GM12878 (cell line): ENCODE measurements around the gene HCFC1R1. TPM values are rescaled to one million over a fixed set of nuclear protein-coding genes. Genes with fewer than 3 reads are reported as not detected.

Source experiments
- ATAC-seq: fragments of 200-7000 bp; cut with Tn5 transposase; 3 replicates; pipeline ENCODE4 v1.9.1; 2020; ENCODE audit warnings: mild to moderate bottlenecking, moderate library complexity
- BruUV-seq: library from RNA; stranded (reverse); fragments of 400-500 nt; replicated peaks from 2 replicates; lab custom pipeline; 2021; lab: Mats Ljungman, UMichigan
- CTCF ChIA-PET: fragments of 300-600 bp; sonication (Branson Sonifier 250); formaldehyde crosslinking; extraction: SDS; loops from one replicate; lab custom pipeline; 2021; ENCODE audit warnings: inconsistent platforms; lab: Yijun Ruan, JAX
- POLR2A ChIA-PET: fragments of 350-600 bp; formaldehyde crosslinking; extraction: SDS; loops from one replicate; lab custom pipeline; 2021; ENCODE audit warnings: inconsistent platforms; lab: Charles Lee
- RAD21 ChIA-PET: fragments of 300-600 bp; sonication (Branson Sonifier 250); formaldehyde crosslinking; loops from one replicate; lab custom pipeline; 2023; ENCODE audit warnings: antibody characterized with exemption; ENCODE audit not compliant: unreplicated experiment; lab: Charles Lee
- SMC1A ChIA-PET: fragments of 300-600 bp; sonication (Branson Sonifier 250); formaldehyde crosslinking; loops from one replicate; lab custom pipeline; 2023; ENCODE audit not compliant: unreplicated experiment, uncharacterized antibody; lab: Charles Lee
- DNase-seq: peaks from one replicate; pipeline ENCODE4 v3.0.0-alpha.2; 2011; ENCODE audit warnings: low read depth, low spot score
- FAIRE-seq: peaks from 3 replicates; lab custom pipeline; 2011; peaks lifted over from hg19 to GRCh38; lab: Jason Lieb, UNC
- H2AFZ ChIP-seq: 2 replicates; pipeline ENCODE4 v1.6.0; 2011; ENCODE audit warnings: low read depth, low read length, control low read depth; ENCODE audit not compliant: control insufficient read depth
- H3K27ac ChIP-seq: 2 replicates; pipeline ENCODE4 v1.5.1; 2011; ENCODE audit warnings: control low read depth; ENCODE audit not compliant: control insufficient read depth, insufficient read depth
- H3K27me3 ChIP-seq, 2 experiments: replicated peaks in 1 of 2; 2 replicates each; pipeline versions ENCODE4 v1.6.0 to v1.6.1; 2011; ENCODE audit warnings: low read length in 1 of 2; ENCODE audit not compliant: control insufficient read depth in 2 of 2, insufficient read depth in 2 of 2
- H3K36me3 ChIP-seq, 2 experiments: 2 replicates each; pipeline ENCODE4 v1.5.1; 2011; ENCODE audit warnings: low read length in 1 of 2; ENCODE audit not compliant: control insufficient read depth in 2 of 2, insufficient read depth in 2 of 2
- H3K4me1 ChIP-seq: 2 replicates; pipeline ENCODE4 v1.6.1; 2011; ENCODE audit warnings: mild to moderate bottlenecking, low read length, moderate library complexity, mixed read lengths; ENCODE audit not compliant: control insufficient read depth, insufficient read depth
- H3K4me2 ChIP-seq: 2 replicates; pipeline ENCODE4 v1.6.0; 2011; ENCODE audit warnings: control low read depth; ENCODE audit not compliant: control insufficient read depth, insufficient read depth
- H3K4me3 ChIP-seq: fragments of 200-600 bp; sonication (generic); 2 replicates; pipeline ENCODE4 v1.5.1; 2016
- H3K79me2 ChIP-seq: 2 replicates; pipeline ENCODE4 v1.6.0; 2011; ENCODE audit warnings: low read length; ENCODE audit not compliant: control insufficient read depth, insufficient read depth
- H3K9ac ChIP-seq: 2 replicates; pipeline ENCODE4 v1.8.0; 2011; ENCODE audit warnings: low read length, control low read depth, mixed read lengths; ENCODE audit not compliant: control insufficient read depth, insufficient read depth
- H3K9me3 ChIP-seq: replicated peaks from 3 replicates; pipeline ENCODE4 v1.5.1; 2011; ENCODE audit warnings: mild to moderate bottlenecking, low read length; ENCODE audit not compliant: control insufficient read depth, insufficient read depth
- H4K20me1 ChIP-seq: 2 replicates; pipeline ENCODE4 v1.6.0; 2011; ENCODE audit not compliant: control insufficient read depth, insufficient read depth
- BRCA1 ChIP-seq: IDR thresholded peaks from 2 replicates; pipeline ENCODE4 v1.6.1; 2011; ENCODE audit warnings: low read depth, low read length, improper control_type of control experiment
- CHD2 ChIP-seq: IDR thresholded peaks from 2 replicates; pipeline ENCODE4 v1.6.1; 2011; ENCODE audit warnings: low read depth, low read length, improper control_type of control experiment, borderline replicate concordance
- GABPA ChIP-seq: IDR thresholded peaks from 2 replicates; pipeline ENCODE4 v1.6.1; 2014; ENCODE audit warnings: antibody characterized with exemption, low read depth, mild to moderate bottlenecking, inconsistent platforms
- HDAC2 ChIP-seq: fragments of 200-600 bp; sonication (generic); IDR thresholded peaks from 2 replicates; pipeline ENCODE4 v1.6.1; 2017
- JUNB ChIP-seq: IDR thresholded peaks from 2 replicates; pipeline ENCODE4 v1.6.1; 2016; ENCODE audit warnings: antibody characterized with exemption, mild to moderate bottlenecking
- NFYB ChIP-seq: IDR thresholded peaks from 2 replicates; pipeline ENCODE4 v1.6.1; 2011; ENCODE audit warnings: low read depth, mild to moderate bottlenecking, low read length, improper control_type of control experiment, moderate library complexity; ENCODE audit not compliant: insufficient read depth
- NR2C2 ChIP-seq: IDR thresholded peaks from 2 replicates; pipeline ENCODE4 v1.6.1; 2011; ENCODE audit warnings: borderline replicate concordance, low read depth; ENCODE audit not compliant: control insufficient read depth, insufficient read length
- RELB ChIP-seq: fragments of 450-650 bp; IDR thresholded peaks from 2 replicates; pipeline ENCODE4 v1.6.1; 2017; ENCODE audit warnings: low read depth, mild to moderate bottlenecking, moderate library complexity
- STAT1 ChIP-seq: fragments of 450-650 bp; conservative IDR thresholded peaks from 2 replicates; pipeline ENCODE4 v1.6.1; 2014; ENCODE audit warnings: antibody characterized with exemption, mild to moderate bottlenecking
- TCF3 ChIP-seq: IDR thresholded peaks from 2 replicates; pipeline ENCODE4 v1.6.1; 2012; ENCODE audit warnings: low read depth, mild to moderate bottlenecking, low read length, borderline replicate concordance; ENCODE audit not compliant: insufficient read depth
- YBX1 ChIP-seq: fragments of 450-650 bp; IDR thresholded peaks from 2 replicates; pipeline ENCODE4 v1.6.1; 2016; ENCODE audit warnings: antibody characterized with exemption
- YY1 ChIP-seq: IDR thresholded peaks from 2 replicates; pipeline ENCODE4 v1.6.1; 2011; ENCODE audit warnings: low read depth, mild to moderate bottlenecking, low read length
- WGBS: methylation state at CpG from one replicate; pipeline ENCODE4 v1.1.6; 2016; ENCODE audit warnings: low lambda C conversion rate; ENCODE audit not compliant: insufficient replicate concordance, insufficient coverage; ENCODE audit errors: missing lambda C conversion rate; 5-methylcytosine and 5-hydroxymethylcytosine counted together
- in situ Hi-C: fragments of 300-500 bp; cut with MboI; formaldehyde crosslinking; loops from 9 replicates; pipeline ENCODE4 v1.14.3; 2018; ENCODE audit warnings: mixed read lengths
- intact Hi-C: fragments of 100-400 bp; cut with micrococcal nuclease; formaldehyde crosslinking; loops from one replicate; pipeline ENCODE4 v1.14.2; 2022; ENCODE audit not compliant: unreplicated experiment
- polyA plus RNA-seq, 11 experiments: library from polyadenylated mRNA; depleted of rRNA in 4 of 11; unstranded in 6 of 11; stranded (reverse) in 5 of 11; fragments of >200 nt; fragmentation: Nextera tagmentation in 4 of 11; fragmentation: Illumina TruSeq in 1 of 11; extraction: Ambion mirVana in 4 of 11; extraction: Trizol in 1 of 11; gene quantifications; 1 replicate in 1 of 11; 2 replicates in 10 of 11; pipeline versions ENCODE4 v1.2.1 to v1.2.3, GENCODE V29; 2011 to 2016; ENCODE audit warnings: inconsistent platforms in 2 of 11, missing spikeins in 2 of 11, low read depth in 1 of 11
- total RNA-seq, 4 experiments: library from RNA; depleted of rRNA in 3 of 4; stranded (reverse); fragments of >200 nt in 3 of 4; fragmentation: Illumina TruSeq in 1 of 4; extraction: Trizol in 1 of 4; gene quantifications; 2 replicates each; pipeline versions ENCODE4 v1.2.1 to v1.2.3, GENCODE V29; 2013 to 2021
- TF ChIP-seq, protein P1 (sequence below): fragments of 450-650 bp; formaldehyde crosslinking; IDR thresholded peaks from 2 replicates; pipeline ENCODE4 v1.5.0; 2022; ENCODE audit warnings: mild to moderate bottlenecking, missing genetic modification characterization
- TF ChIP-seq, protein P2 (sequence below): fragments of 450-650 bp; IDR thresholded peaks from 2 replicates; pipeline ENCODE4 v1.6.1; 2017; ENCODE audit warnings: antibody characterized with exemption, mild to moderate bottlenecking, moderate library complexity
- TF ChIP-seq, protein P3 (sequence below): fragments of 450-650 bp; IDR thresholded peaks from 2 replicates; pipeline ENCODE4 v1.6.1; 2016; ENCODE audit warnings: mild to moderate bottlenecking

The HCFC1R1 gene
- total and polyA plus RNA-seq, 10 of the 15 experiments (the other 5 are each of a cell fraction or from before 2014, with no cell fraction given): 2.8 to 42.5 (median 20.4) TPM

DNA sequence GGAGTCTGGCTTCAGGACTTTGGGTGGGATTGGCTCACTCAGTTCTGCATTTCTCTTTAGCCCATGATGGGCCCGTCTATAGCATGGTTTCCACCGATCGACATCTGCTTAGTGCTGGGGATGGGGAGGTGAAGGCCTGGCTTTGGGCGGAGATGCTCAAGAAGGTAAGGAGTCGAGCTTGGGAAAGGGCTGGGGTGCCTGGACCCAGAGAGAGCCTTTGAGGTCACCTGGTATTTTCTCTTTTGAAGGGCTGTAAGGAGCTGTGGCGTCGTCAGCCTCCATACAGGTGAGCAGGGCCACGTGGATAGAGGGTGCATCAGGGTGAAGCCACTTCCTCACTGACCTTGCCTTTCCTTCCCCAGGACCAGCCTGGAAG is 2.2 kb upstream of the HCFC1R1 start:
- no TSS peak for BruUV-seq
- SMC1A ChIA-PET: interaction anchor here (10.1 kb wide), 1 partner anchor 21 kb away, joined by 91 read pairs; no protein-coding TSS in a partner anchor
- no peak for TF ChIP-seq NR2C2
- TF ChIP-seq CHD2: no peak
- no peak for TF ChIP-seq STAT1
- TF ChIP-seq HDAC2: no peak
- TF ChIP-seq, protein P1, sequence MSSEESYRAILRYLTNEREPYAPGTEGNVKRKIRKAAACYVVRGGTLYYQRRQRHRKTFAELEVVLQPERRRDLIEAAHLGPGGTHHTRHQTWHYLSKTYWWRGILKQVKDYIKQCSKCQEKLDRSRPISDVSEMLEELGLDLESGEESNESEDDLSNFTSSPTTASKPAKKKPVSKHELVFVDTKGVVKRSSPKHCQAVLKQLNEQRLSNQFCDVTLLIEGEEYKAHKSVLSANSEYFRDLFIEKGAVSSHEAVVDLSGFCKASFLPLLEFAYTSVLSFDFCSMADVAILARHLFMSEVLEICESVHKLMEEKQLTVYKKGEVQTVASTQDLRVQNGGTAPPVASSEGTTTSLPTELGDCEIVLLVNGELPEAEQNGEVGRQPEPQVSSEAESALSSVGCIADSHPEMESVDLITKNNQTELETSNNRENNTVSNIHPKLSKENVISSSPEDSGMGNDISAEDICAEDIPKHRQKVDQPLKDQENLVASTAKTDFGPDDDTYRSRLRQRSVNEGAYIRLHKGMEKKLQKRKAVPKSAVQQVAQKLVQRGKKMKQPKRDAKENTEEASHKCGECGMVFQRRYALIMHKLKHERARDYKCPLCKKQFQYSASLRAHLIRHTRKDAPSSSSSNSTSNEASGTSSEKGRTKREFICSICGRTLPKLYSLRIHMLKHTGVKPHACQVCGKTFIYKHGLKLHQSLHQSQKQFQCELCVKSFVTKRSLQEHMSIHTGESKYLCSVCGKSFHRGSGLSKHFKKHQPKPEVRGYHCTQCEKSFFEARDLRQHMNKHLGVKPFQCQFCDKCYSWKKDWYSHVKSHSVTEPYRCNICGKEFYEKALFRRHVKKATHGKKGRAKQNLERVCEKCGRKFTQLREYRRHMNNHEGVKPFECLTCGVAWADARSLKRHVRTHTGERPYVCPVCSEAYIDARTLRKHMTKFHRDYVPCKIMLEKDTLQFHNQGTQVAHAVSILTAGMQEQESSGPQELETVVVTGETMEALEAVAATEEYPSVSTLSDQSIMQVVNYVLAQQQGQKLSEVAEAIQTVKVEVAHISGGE (CRISPR knock-in tag): no peak
- no peak for TF ChIP-seq JUNB
- TF ChIP-seq GABPA: no peak
- no peak for TF ChIP-seq BRCA1
- no peak for TF ChIP-seq YY1
- TF ChIP-seq, protein P2, sequence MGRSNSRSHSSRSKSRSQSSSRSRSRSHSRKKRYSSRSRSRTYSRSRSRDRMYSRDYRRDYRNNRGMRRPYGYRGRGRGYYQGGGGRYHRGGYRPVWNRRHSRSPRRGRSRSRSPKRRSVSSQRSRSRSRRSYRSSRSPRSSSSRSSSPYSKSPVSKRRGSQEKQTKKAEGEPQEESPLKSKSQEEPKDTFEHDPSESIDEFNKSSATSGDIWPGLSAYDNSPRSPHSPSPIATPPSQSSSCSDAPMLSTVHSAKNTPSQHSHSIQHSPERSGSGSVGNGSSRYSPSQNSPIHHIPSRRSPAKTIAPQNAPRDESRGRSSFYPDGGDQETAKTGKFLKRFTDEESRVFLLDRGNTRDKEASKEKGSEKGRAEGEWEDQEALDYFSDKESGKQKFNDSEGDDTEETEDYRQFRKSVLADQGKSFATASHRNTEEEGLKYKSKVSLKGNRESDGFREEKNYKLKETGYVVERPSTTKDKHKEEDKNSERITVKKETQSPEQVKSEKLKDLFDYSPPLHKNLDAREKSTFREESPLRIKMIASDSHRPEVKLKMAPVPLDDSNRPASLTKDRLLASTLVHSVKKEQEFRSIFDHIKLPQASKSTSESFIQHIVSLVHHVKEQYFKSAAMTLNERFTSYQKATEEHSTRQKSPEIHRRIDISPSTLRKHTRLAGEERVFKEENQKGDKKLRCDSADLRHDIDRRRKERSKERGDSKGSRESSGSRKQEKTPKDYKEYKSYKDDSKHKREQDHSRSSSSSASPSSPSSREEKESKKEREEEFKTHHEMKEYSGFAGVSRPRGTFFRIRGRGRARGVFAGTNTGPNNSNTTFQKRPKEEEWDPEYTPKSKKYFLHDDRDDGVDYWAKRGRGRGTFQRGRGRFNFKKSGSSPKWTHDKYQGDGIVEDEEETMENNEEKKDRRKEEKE: no peak
- TF ChIP-seq, protein P3, sequence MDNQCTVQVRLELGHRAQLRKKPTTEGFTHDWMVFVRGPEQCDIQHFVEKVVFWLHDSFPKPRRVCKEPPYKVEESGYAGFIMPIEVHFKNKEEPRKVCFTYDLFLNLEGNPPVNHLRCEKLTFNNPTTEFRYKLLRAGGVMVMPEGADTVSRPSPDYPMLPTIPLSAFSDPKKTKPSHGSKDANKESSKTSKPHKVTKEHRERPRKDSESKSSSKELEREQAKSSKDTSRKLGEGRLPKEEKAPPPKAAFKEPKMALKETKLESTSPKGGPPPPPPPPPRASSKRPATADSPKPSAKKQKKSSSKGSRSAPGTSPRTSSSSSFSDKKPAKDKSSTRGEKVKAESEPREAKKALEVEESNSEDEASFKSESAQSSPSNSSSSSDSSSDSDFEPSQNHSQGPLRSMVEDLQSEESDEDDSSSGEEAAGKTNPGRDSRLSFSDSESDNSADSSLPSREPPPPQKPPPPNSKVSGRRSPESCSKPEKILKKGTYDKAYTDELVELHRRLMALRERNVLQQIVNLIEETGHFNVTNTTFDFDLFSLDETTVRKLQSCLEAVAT: no peak
- TF ChIP-seq TCF3: no peak
- no peak for TF ChIP-seq RELB
- TF ChIP-seq YBX1: no peak
- TF ChIP-seq NFYB: no peak

More for the DNA sequence above, 2.2 kb upstream of the HCFC1R1 start:
- H3K27ac ChIP-seq: no peak overlapping the region
- H3K9ac ChIP-seq: no peak overlapping the region
- intact Hi-C loops (no loop called here), in situ Hi-C loops (no loop called here)
- no peak overlapping the region for H2AFZ ChIP-seq
- 76% methylated on average over 8 of the region's 8 CpGs for WGBS
- ChIA-PET RAD21 (interaction anchor here (6.5 kb wide), 1 partner anchor 22 kb away, joined by 94 read pairs; no protein-coding TSS in a partner anchor), POLR2A (interaction anchor here (1.2 kb wide), 1 partner anchor 72 kb away, joined by 3 read pairs; no protein-coding TSS in a partner anchor), CTCF (interaction anchor here (1.1 to 18.2 kb wide), 2 partner anchors 21 to 104 kb away, joined by 3 to 421 read pairs; no protein-coding TSS in a partner anchor)
- H3K79me2 ChIP-seq: no peaks in the 10 kb centered on the region
- peaks cover 20% of the 10 kb centered on the region for H3K4me1 ChIP-seq
- no peak overlapping the region for H3K4me2 ChIP-seq
- 0 out of 2 replicates have a peak, but pooled peaks cover 3% of the 10 kb centered on the region for H4K20me1 ChIP-seq
- no peak overlapping the region for H3K4me3 ChIP-seq
- H3K36me3 ChIP-seq: peaks cover 4 to 7% of the 10 kb centered on the region in 2 experiments; a peak in 3 of 4 replicates
- DNase-seq (no peak), ATAC-seq (no peak), FAIRE-seq (no peak)
- H3K27me3 ChIP-seq: peaks cover 7 to 8% of the 10 kb centered on the region in 2 experiments
- H3K9me3 ChIP-seq: no peaks in the 10 kb centered on the region
